HG02588 (cell line): ENCODE results near the gene CADPS.

Experiments
- ATAC-seq: cut with Tn5 transposase; IDR thresholded peaks from one replicate; pipeline ENCODE4 v1.9.1; 2021; ENCODE audit warnings: mild to moderate bottlenecking, moderate library complexity; ENCODE audit not compliant: unreplicated experiment

CADPS gene

GRCh38 chr3:62368705-62369475 is 506.3 kb downstream of the CADPS start:
- no peak for ATAC-seq

- no peak for ATAC-seq
These were observed 506.9 kb downstream of the CADPS start for GRCh38 chr3:62368290-62368704.

GRCh38 chr3:62367763-62368195 is 507.4 kb downstream of the CADPS start:
- ATAC-seq = no peak

- ATAC-seq = no peak
These were observed 509.1 kb downstream of the CADPS start for GRCh38 chr3:62366126-62366484.

GRCh38 chr3:62365391-62366125 is 509.7 kb downstream of the CADPS start:
- no peak for ATAC-seq

- ATAC-seq = no peak
These were observed 511.0 kb downstream of the CADPS start for GRCh38 chr3:62364191-62364590.

- no peak for ATAC-seq
These were observed 511.9 kb downstream of the CADPS start for GRCh38 chr3:62363275-62363674.

- ATAC-seq = no peak
These were observed 513.4 kb downstream of the CADPS start for GRCh38 chr3:62361824-62362223.

GRCh38 chr3:62361261-62361660 is 514.0 kb downstream of the CADPS start:
- ATAC-seq = no peak

- no peak for ATAC-seq
These were observed 515.7 kb downstream of the CADPS start for GRCh38 chr3:62359531-62359930.

GRCh38 chr3:62356356-62356755 is 518.9 kb downstream of the CADPS start:
- ATAC-seq = no peak

- ATAC-seq = no peak
These were observed 519.5 kb downstream of the CADPS start for GRCh38 chr3:62355703-62356102.
